CD1c-positive myeloid dendritic cell (primary cell): Measurements from ENCODE around the gene PSG5.
"Not testable (repeated sequence)": the region's sequence is repeated elsewhere in the genome, so short reads cannot be mapped to it uniquely, and the experiment has no call there.

Experiments
- DNase-seq: peaks from one replicate; pipeline ENCODE4 v3.0.0-alpha.2; 2016; ENCODE audit errors: extremely low spot score

The PSG5 gene

DNA sequence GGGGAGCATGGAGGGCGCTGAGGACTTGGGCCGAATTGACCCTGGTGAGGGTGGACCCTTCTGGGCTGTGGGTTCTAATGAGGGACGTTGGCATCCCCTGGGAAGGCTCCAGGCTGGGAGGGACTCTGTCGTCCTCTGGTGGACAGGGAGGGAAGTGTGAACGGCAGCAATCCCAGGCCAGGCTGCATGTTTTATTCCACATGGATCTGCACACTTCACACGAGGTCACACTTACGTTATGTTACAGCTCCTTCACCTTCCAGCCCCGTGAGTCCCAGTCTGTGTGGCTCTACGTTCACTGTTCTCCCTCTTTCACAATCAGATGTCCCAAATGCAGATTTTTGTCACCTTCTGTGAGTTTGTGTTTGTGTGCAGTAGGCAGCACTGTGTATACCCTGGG, 1.8 kb upstream of the PSG5 start:
- not testable (repeated sequence) for DNase-seq

DNA sequence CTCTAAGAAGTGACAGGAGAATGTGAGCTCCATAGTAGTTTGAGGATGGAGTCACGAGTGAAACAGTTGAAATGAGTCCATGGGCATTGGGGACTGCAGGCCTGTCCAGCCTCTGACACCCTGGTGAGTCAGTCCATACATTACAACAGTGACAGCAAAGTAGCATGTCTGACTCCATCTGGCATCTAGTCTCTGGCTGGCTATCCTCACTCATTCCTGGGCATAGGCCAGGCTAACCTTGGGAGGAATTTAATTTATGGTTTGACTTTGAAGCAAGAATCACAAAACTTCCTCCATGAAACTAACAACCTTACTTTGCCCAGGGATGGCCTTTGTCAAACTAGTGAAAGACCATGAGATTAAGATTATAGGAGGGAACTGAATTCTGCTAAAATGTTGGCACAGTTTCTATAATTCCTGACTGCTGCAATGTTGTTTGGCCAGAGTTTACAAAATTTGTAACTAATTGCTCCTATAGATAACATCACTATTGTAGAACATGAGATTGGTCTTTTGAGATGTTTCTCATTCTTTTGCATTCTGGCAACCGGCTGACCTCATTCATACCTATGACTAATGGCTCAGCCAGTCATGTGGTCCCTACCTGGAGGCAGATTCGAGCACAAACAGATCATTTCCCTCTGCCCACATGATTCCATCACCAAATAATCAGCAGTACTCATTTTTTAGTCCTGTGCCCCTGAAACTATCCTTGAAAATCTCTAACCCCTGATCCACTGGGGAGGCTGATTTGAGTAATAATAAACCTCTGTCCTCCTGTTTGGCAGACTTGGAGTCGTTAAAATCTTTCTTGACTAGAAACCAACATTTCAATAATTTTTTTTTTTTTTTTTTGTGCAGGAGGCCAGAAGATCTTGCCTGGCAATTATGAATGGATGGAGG, 4.2 kb downstream of the PSG5 start:
- not testable (repeated sequence) for DNase-seq

DNA sequence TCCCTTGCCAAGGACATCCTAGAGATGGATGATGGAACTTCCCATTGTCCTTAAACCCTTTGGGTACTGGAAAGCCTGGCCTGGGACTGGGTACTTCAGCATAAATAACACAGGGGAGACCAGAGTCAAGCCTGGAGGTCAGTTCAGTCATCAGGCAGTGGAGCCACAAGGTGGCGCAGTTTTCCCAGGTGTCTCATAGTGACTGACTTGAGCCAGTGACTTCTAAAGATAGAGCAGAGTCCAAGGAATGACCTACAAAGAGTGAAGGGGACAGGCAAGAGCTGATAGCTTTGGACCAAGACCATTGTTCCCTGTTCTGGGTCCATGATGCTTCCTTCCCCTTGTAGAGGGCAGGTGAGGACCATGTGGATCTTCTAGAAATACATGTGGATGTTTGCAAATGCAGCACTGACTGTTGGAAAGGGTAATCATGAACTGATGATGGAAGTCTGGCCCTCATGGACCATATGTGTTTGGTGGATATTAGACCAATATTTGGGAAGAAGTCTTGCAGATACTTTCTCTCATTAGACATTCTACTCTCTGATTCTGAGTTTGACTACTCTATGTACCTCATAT, 6.7 kb downstream of the PSG5 start:
- DNase-seq: not testable (repeated sequence)

DNA sequence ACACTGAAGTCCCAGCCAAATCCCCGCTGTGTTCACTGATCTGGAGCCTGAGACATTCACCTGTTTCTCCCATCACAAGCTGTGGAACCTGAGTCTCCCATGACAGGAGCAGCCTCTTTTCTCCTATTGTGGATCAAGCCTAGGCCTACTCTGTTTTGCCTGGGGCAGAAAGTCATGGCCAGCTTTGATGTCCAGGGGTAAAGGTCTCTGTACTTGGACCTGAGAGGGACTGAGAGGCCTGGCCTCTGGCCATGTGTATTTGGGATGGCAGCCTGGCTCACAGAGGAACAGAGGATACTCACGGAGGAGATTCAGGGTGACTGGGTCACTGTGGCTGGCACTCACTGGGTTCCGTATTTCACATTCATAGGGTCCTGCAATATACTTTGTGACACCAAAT, 7.8 kb downstream of the PSG5 start:
- DNase-seq: not testable (repeated sequence)

GRCh38 chr19:43165906-43166305, 20.4 kb downstream of the PSG5 start:
- not testable (repeated sequence) for DNase-seq

DNA sequence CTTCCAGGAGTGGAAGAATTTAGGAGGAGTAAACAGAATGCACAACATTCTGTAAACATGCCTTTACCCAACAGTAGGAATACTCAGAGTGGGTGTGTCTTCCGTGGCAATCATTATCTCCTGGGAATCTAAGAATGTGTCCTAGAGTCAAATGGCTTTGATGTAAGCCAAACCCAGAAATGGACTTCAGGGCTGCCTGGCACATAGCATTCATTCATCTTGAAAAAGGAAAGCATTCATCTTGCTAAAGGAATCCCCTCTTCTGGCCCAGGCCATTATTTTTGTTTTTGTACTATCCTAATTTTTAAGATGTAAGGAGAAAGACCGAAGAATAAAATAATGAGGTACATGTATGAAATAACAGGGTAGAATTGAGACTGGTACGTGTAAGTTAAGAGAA, 23.2 kb downstream of the PSG5 start:
- DNase-seq: not testable (repeated sequence)

DNA sequence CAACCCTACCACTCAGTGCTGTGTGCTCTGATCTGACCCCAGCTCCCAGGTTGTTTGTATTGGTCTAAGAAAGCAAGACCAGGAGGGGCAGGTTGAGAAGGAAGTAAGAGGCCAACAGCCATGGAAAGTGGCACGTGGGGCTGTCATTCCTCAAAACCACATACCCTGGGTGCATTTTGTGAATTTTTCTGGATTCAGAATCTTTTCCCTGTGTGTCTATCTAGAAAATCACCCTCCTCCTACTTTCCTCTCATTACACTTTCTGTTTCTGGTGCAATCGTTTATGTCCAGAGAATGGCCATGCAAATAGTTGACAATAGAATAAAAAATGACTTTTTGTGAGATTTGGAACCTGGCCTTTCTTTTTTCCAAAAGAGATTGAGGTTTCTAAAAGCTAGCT, 24.1 kb downstream of the PSG5 start:
- not testable (repeated sequence) for DNase-seq

DNA sequence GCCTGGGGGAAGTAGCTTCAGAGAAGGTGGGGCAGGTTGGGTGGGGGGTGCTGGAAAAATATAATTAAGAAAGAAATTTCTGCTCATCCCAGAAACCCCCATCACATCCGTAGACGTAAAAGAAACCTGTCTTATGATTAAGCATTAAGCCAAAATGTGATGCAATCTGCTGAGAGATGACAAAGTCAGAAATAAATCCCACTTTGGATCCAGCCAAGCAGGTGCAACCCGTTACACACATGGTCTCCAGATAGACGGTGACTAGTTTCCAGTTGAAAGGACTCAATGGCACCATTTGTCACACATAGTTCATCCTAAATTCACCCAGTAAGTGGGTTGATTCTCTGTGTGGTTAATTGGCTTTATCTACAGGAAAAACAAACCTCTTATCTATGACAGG, 34.1 kb downstream of the PSG5 start:
- no peak for DNase-seq

DNA sequence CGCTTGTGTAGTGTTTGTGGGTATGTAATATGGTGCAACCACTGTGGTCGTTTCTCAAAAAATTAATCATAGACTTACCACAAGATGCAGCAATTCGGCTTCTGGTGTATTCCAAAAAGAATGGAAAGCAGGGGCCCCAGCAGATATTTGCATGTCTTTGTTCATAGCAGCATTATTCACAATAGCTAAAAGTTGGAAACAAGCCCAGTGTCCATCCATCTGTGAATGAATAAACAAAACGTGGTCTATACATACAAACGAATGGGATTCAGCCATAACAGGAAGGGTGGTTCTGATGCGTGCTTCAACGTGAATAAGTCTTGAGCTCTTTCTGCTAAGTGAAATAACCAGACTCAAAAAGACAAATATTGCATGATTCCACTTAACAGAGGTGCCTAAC, 36.5 kb downstream of the PSG5 start:
- not testable (repeated sequence) for DNase-seq

DNA sequence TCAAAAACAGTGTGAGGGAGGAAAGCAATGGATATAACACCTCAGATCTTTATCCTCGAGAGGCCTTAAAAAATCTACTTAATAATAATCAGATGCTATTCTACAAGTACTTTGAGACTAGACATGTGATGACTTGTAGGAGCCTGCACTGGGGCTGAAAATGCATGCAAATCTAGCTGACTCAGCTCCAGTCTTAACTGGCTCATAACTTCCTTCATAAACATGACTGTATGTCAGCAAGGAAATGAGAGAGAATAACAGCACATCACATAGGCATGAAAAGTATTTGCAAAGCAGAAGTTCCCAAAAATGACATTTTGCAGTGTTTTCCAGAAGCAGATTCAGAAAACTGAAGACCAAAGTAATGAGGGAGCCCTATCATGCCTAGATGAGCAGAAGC, 38.1 kb downstream of the PSG5 start:
- DNase-seq: no peak

DNA sequence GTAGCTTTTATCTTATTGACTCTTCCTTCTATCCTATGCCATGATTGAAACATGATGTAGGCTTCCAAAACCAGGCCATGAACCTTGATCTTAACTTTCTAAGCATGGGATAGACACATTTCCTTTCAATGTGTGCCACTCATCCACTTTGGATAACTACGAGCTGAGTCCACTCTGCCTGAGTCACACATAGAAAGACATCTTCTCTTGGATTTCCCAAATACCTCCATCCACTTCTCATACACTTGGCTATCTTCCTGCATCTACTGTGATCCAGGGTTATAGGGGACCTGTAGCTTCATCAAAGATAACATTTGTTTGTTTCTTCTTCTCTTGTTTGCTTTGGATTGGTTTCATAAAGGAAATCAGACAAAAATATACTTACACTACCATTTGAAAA, 44.6 kb downstream of the PSG5 start:
- not testable (repeated sequence) for DNase-seq

GRCh38 chr19:43132696-43133095, 53.6 kb downstream of the PSG5 start:
- DNase-seq: no peak

- not testable (repeated sequence) for DNase-seq
Observed at GRCh38 chr19:43131281-43131842, 55.0 kb downstream of the PSG5 start.

DNA sequence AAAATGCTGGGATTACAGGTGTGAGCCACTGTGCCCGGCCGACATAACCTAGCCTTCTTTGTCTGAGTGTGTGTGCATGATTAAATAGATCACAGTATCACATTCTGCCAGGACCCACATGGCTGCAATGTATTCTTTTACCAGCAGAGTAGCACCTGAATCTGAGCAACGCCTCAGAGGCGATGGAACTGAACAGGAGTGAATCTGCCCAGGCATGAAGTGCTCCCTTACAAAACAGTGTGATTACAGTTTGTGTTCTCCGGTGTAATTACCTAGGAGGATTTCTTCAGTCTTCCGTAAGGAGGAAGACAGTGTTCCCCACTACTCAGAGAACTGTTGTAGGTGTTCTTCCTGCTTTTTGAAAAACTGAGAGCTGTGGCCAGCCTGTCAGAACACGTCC, 57.1 kb downstream of the PSG5 start:
- not testable (repeated sequence) for DNase-seq

GRCh38 chr19:43127336-43127735, 59.0 kb downstream of the PSG5 start:
- not testable (repeated sequence) for DNase-seq

DNA sequence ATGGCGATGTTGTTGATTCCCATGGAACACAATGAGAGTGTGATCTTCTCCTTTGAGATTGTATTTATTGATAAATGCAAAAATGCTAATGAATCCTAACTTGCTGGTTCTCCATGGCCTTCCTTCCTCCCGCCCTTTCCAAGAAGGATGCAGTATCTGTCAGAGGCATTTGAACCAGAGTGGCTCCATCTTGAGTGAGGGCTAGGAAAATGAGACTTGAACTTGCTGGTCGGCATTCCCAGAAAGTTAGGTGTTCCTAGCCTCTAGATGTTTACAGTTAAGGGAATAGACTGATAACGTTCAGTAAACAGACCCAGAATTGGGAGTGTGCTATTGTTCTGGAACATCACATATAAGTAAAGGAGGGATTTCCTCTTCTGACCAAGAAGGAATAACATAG, 59.6 kb downstream of the PSG5 start:
- DNase-seq: no peak

DNA sequence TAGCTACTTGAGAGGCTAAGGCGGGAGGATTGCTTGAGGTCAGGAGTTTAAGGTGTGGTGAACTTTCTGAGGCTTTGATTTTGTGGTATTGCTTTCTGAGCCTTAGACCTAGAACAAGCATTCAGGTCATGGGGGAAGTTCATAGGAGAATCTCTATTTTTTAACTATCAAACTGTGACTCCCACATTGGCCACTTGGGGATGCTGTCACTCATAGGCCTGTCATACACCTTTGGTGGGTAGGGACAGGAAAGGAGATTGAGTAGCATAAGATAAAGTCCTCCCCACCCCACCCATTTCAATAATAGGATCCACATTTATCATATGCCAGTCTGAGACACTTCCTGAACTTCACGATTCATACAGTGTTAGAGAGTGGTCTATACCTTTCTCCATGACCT, 62.0 kb downstream of the PSG5 start:
- no peak for DNase-seq

- DNase-seq: not testable (repeated sequence)
Observed at GRCh38 chr19:43120433-43121026, 65.8 kb downstream of the PSG5 start.

DNA sequence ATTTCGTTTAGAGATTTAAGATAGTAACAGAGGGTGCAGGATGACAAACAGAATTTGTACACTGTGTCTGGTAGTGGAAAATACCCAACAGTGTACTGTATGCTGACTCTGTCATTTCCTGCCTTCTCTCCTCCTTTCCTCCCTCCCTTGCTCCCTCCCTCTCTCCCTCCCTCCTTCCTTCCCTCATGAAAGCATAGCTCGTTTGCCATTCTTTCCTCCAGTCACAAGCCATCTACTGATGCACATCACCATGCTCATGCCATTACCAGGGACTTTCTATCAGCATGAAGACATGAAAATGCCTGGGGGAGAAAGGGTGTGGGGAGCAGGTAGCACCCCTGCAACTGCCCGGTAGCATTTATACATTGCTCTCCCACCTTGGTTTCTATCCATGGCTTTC, 66.8 kb downstream of the PSG5 start:
- not testable (repeated sequence) for DNase-seq
